PC-9 (cell line): ENCODE measurements around the gene POGK. TPM values are rescaled to one million over a fixed set of nuclear protein-coding genes. Genes with fewer than 3 reads are reported as not detected.

Experiments
- BruUV-seq: library from RNA; stranded (reverse); fragments of 400-500 nt; replicated peaks from 2 replicates; lab custom pipeline; 2021; lab: Mats Ljungman, UMichigan
- CTCF ChIA-PET: fragments of 300-600 bp; sonication (Branson Sonifier 250); formaldehyde crosslinking; loops from one replicate; lab custom pipeline; 2022; ENCODE audit warnings: antibody characterized with exemption; lab: Charles Lee
- POLR2A ChIA-PET: fragments of 300-600 bp; sonication (Branson Sonifier 250); formaldehyde crosslinking; loops from one replicate; lab custom pipeline; 2022; ENCODE audit warnings: antibody characterized with exemption; ENCODE audit not compliant: unreplicated experiment; lab: Charles Lee
- DNase-seq, 2 experiments: peaks; one replicate each; pipeline versions ENCODE4 v3.0.0 to v3.0.0-alpha.2; 2015 to 2022; ENCODE audit warnings: mixed read lengths in 1 of 2
- H2AFZ ChIP-seq: fragments of 200-600 bp; sonication (generic); 2 replicates; pipeline ENCODE4 v1.8.1; 2017; ENCODE audit warnings: antibody characterized with exemption
- H3F3A ChIP-seq: fragments of 200-600 bp; sonication (generic); 2 replicates; pipeline ENCODE4 v1.8.1; 2017; ENCODE audit warnings: antibody characterized with exemption, mild to moderate bottlenecking, low read depth; ENCODE audit not compliant: insufficient read depth
- H3K27ac ChIP-seq: fragments of 200-600 bp; sonication (generic); 2 replicates; pipeline ENCODE4 v1.6.1; 2016; ENCODE audit warnings: mixed run types
- H3K27me3 ChIP-seq: fragments of 200-600 bp; sonication (generic); 2 replicates; pipeline ENCODE4 v1.6.1; 2016; ENCODE audit warnings: low read depth, mixed run types; ENCODE audit not compliant: insufficient read depth
- H3K36me3 ChIP-seq: fragments of 200-600 bp; sonication (generic); 2 replicates; pipeline ENCODE4 v1.6.1; 2016; ENCODE audit warnings: low read depth, mixed run types
- H3K4me1 ChIP-seq: fragments of 200-600 bp; sonication (generic); replicated peaks from 2 replicates; pipeline ENCODE4 v1.6.1; 2016; ENCODE audit warnings: mixed run types; ENCODE audit not compliant: insufficient read depth
- H3K4me2 ChIP-seq: fragments of 200-600 bp; sonication (generic); 2 replicates; pipeline ENCODE4 v1.6.1; 2017; ENCODE audit warnings: mixed run types
- H3K4me3 ChIP-seq: fragments of 200-600 bp; sonication (generic); 2 replicates; pipeline ENCODE4 v1.6.1; 2016; ENCODE audit warnings: mixed run types
- H3K79me2 ChIP-seq: fragments of 200-600 bp; sonication (generic); 2 replicates; pipeline ENCODE4 v1.6.1; 2017; ENCODE audit warnings: low read depth, mixed run types
- H3K9me2 ChIP-seq: fragments of 200-600 bp; sonication (generic); 2 replicates; pipeline ENCODE4 v1.8.1; 2017; ENCODE audit warnings: mild to moderate bottlenecking; ENCODE audit not compliant: insufficient read depth
- H3K9me3 ChIP-seq: fragments of 200-600 bp; sonication (generic); 2 replicates; pipeline ENCODE4 v1.8.1; 2016; ENCODE audit warnings: low read depth; ENCODE audit not compliant: insufficient read depth
- H4K20me1 ChIP-seq: fragments of 200-600 bp; sonication (generic); 2 replicates; pipeline ENCODE4 v1.8.1; 2017; ENCODE audit not compliant: insufficient read depth
- CTCF ChIP-seq: fragments of 200-600 bp; sonication (generic); conservative IDR thresholded peaks from 2 replicates; pipeline ENCODE4 v1.6.1; 2017; ENCODE audit warnings: mixed run types, antibody characterized with exemption, mild to moderate bottlenecking, moderate library complexity
- EZH2 ChIP-seq: fragments of 200-600 bp; sonication (generic); IDR thresholded peaks from 2 replicates; pipeline ENCODE4 v1.8.0; 2017; ENCODE audit warnings: antibody characterized with exemption, low read depth
- intact Hi-C: fragments of 100-400 bp; cut with micrococcal nuclease; formaldehyde crosslinking; loops from one replicate; pipeline ENCODE4 v1.10.0; 2022; ENCODE audit not compliant: unreplicated experiment
- total RNA-seq: library from RNA; stranded (reverse); gene quantifications from 2 replicates; pipeline ENCODE4 v1.2.3, GENCODE V29; 2021

The POGK gene
- total RNA-seq, 1 experiment from 2014 or later: 17.0 TPM

GRCh38 chr1:166843322-166843721, 4.0 kb downstream of the POGK start:
- no peak for DNase-seq
- H3K36me3 ChIP-seq: peaks cover 50% of the 10 kb centered on the region
- no peak overlapping the region for H3K27ac ChIP-seq
- TF ChIP-seq CTCF (no peak), EZH2 (no peak)
- H3K9me3 ChIP-seq: no peaks in the 10 kb centered on the region
- no peaks in the 10 kb centered on the region for H3K9me2 ChIP-seq
- H4K20me1 ChIP-seq: peaks cover 13% of the 10 kb centered on the region
- no peaks in the 10 kb centered on the region for H3K27me3 ChIP-seq
- H3K79me2 ChIP-seq: peaks cover 31% of the 10 kb centered on the region
- no peak overlapping the region for H3K4me3 ChIP-seq
- peaks cover 7% of the 10 kb centered on the region for H3K4me1 ChIP-seq
- no peak overlapping the region for H3K4me2 ChIP-seq
- CTCF ChIA-PET: no interaction called here
- H2AFZ ChIP-seq: no peak overlapping the region
- POLR2A ChIA-PET: no interaction called here
- BruUV-seq: no TSS peak
- intact Hi-C loops: no loop called here
- peaks cover 3% of the 10 kb centered on the region; the same call in 1 of the 2 replicates for H3F3A ChIP-seq

GRCh38 chr1:166843769-166844596, 4.7 kb downstream of the POGK start:
- Histone ChIP-seq H3K9me2 (no peaks in the 10 kb centered on the region), H3K36me3 (peaks cover 55% of the 10 kb centered on the region), H2AFZ (no peak overlapping the region), H3K4me1 (peaks cover under 1% of the 10 kb centered on the region), H4K20me1 (peaks cover 13% of the 10 kb centered on the region), H3F3A (peaks cover 2% of the 10 kb centered on the region; the same call in 1 of the 2 replicates), H3K27ac (no peak overlapping the region), H3K79me2 (peaks cover 31% of the 10 kb centered on the region), H3K27me3 (no peaks in the 10 kb centered on the region), H3K4me3 (no peak overlapping the region), H3K4me2 (no peak overlapping the region), H3K9me3 (no peaks in the 10 kb centered on the region)
- TF ChIP-seq EZH2 (no peak), CTCF (no peak)
- CTCF ChIA-PET: no interaction called here
- no TSS peak for BruUV-seq
- POLR2A ChIA-PET: no interaction called here
- no peak for DNase-seq
- intact Hi-C loops: no loop called here

GRCh38 chr1:166844791-166845190, 5.5 kb downstream of the POGK start:
- Histone ChIP-seq H3K36me3 (peaks cover 58% of the 10 kb centered on the region), H3K27ac (no peak overlapping the region), H2AFZ (no peak overlapping the region), H3K4me3 (no peak overlapping the region), H3K27me3 (no peaks in the 10 kb centered on the region), H3K79me2 (peaks cover 31% of the 10 kb centered on the region), H3K4me2 (no peak overlapping the region), H3F3A (no peaks in the 10 kb centered on the region), H3K9me2 (no peaks in the 10 kb centered on the region), H3K4me1 (no peaks in the 10 kb centered on the region; the same call in 1 of the 2 replicates), H4K20me1 (peaks cover 17% of the 10 kb centered on the region), H3K9me3 (no peaks in the 10 kb centered on the region)
- intact Hi-C loops: no loop called here
- no TSS peak for BruUV-seq
- no peak for TF ChIP-seq CTCF
- no peak for TF ChIP-seq EZH2
- ChIA-PET CTCF (no interaction called here), POLR2A (no interaction called here)
- DNase-seq: no peak
